SK-N-SH (cell line): ENCODE data around the gene MYO9B.

Experiments used
- CHD2 ChIP-seq: fragments of 150-350 bp; IDR thresholded peaks from 2 replicates; pipeline ENCODE4 v1.6.1; 2018; ENCODE audit warnings: low read length; ENCODE audit not compliant: partially characterized antibody
- CTCF ChIP-seq: fragments of 200-600 bp; sonication (generic); IDR thresholded peaks from 2 replicates; pipeline ENCODE4 v1.6.1; 2017; ENCODE audit warnings: antibody characterized with exemption, mild to moderate bottlenecking, moderate library complexity
- ELF1 ChIP-seq: IDR thresholded peaks from 2 replicates; pipeline ENCODE4 v1.4.0; 2012
- EP300 ChIP-seq, 2 experiments: IDR thresholded peaks; 2 replicates each; pipeline versions ENCODE4 v1.4.0 to v1.6.1; 2012; ENCODE audit warnings: borderline replicate concordance in 1 of 2, low read depth in 1 of 2, low read length in 1 of 2
- EZH2phosphoT487 ChIP-seq: fragments of 200-600 bp; sonication (generic); IDR thresholded peaks from 2 replicates; pipeline ENCODE4 v1.6.1; 2017; ENCODE audit warnings: low read depth, mixed run types, mild to moderate bottlenecking, antibody characterized with exemption, moderate library complexity, borderline replicate concordance
- JUND ChIP-seq: IDR thresholded peaks from 2 replicates; pipeline ENCODE4 v1.4.0; 2012
- MAX ChIP-seq: IDR thresholded peaks from 2 replicates; pipeline ENCODE4 v1.4.0; 2012; ENCODE audit warnings: low read depth
- POLR2AphosphoS5 ChIP-seq: IDR thresholded peaks from 2 replicates; pipeline ENCODE4 v1.6.1; 2012; ENCODE audit warnings: low read depth, low read length
- REST ChIP-seq: IDR thresholded peaks from 2 replicates; pipeline ENCODE4 v1.6.1; 2012; ENCODE audit warnings: mild to moderate bottlenecking, low read depth, low read length, moderate library complexity
- SMC3 ChIP-seq: IDR thresholded peaks from 2 replicates; pipeline ENCODE4 v1.6.1; 2012; ENCODE audit warnings: low read depth, low read length, improper control_type of control experiment
- TAF1 ChIP-seq: IDR thresholded peaks from 2 replicates; pipeline ENCODE4 v1.6.1; 2012; ENCODE audit warnings: low read depth, mild to moderate bottlenecking, low read length, moderate library complexity, borderline replicate concordance
- TEAD4 ChIP-seq: IDR thresholded peaks from 2 replicates; pipeline ENCODE4 v1.4.0; 2012; ENCODE audit warnings: mild to moderate bottlenecking, borderline replicate concordance; ENCODE audit not compliant: insufficient read depth
- YY1 ChIP-seq: IDR thresholded peaks from 2 replicates; pipeline ENCODE4 v1.4.0; 2012; ENCODE audit warnings: low read depth, mild to moderate bottlenecking

- TF ChIP-seq CTCF: no peak
- TF ChIP-seq TEAD4: no peak
- TF ChIP-seq CHD2: no peak
- no peak for TF ChIP-seq SMC3
- TF ChIP-seq TAF1: no peak
- no peak for TF ChIP-seq POLR2AphosphoS5
- no peak for TF ChIP-seq REST
- TF ChIP-seq JUND: no peak
- no peak for TF ChIP-seq ELF1
- TF ChIP-seq YY1: no peak
- no peak for TF ChIP-seq EZH2phosphoT487
- TF ChIP-seq EP300 (IDR thresholded peaks at IDR 0.05; ENCODE audit: borderline replicate concordance in 1 of 2, low read depth in 1 of 2, low read length in 1 of 2): no peak
- TF ChIP-seq MAX: no peak
Measured at GRCh38 chr19:17121736-17122293, 46.2 kb downstream of the MYO9B start.
